Measurements from ENCODE around the gene IPO4.

- TF ChIP-seq CTCF (IDR thresholded peaks at IDR 0.05) (no peak), POLR2A (IDR thresholded peaks at IDR 0.05) (no peak)
Observed at GRCh38 chr14:24145690-24146452, 42.7 kb downstream of the IPO4 start.
